OCI-LY7 (cell line): Measurements from ENCODE around the gene LDHD. TPM values are rescaled to one million over a fixed set of nuclear protein-coding genes. Genes with fewer than 3 reads are reported as not detected.

Experiments
- BruUV-seq: library from RNA; stranded (reverse); fragments of 400-500 nt; replicated peaks from 2 replicates; lab custom pipeline; 2021; lab: Mats Ljungman, UMichigan
- CTCF ChIA-PET: fragments of 300-600 bp; sonication (Branson Sonifier 250); formaldehyde crosslinking; loops from one replicate; lab custom pipeline; 2022; ENCODE audit warnings: antibody characterized with exemption; ENCODE audit not compliant: unreplicated experiment; lab: Charles Lee
- POLR2A ChIA-PET: fragments of 300-600 bp; sonication (Branson Sonifier 250); formaldehyde crosslinking; loops from one replicate; lab custom pipeline; 2022; ENCODE audit warnings: antibody characterized with exemption; lab: Charles Lee
- DNase-seq: peaks from one replicate; pipeline ENCODE4 v3.0.0-alpha.2; 2015; ENCODE audit warnings: low spot score
- H2AFZ ChIP-seq: fragments of 200-600 bp; sonication (generic), shearing (Covaris generic); 2 replicates; pipeline ENCODE4 v1.6.1; 2014; ENCODE audit warnings: mild to moderate bottlenecking, antibody characterized with exemption, low read length, moderate library complexity
- H3K27ac ChIP-seq: fragments of 200-600 bp; sonication (generic); 2 replicates; pipeline ENCODE4 v1.5.1; 2014; ENCODE audit warnings: mixed run types, low read depth, mild to moderate bottlenecking, moderate library complexity, low read length, inconsistent platforms; ENCODE audit not compliant: poor library complexity, severe bottlenecking
- H3K36me3 ChIP-seq: fragments of 200-600 bp; sonication (generic); 2 replicates; pipeline ENCODE4 v1.6.1; 2014; ENCODE audit warnings: mild to moderate bottlenecking, antibody characterized with exemption, low read length, moderate library complexity, mixed read lengths; ENCODE audit not compliant: insufficient read depth
- H3K4me1 ChIP-seq: fragments of 200-600 bp; sonication (generic); 2 replicates; pipeline ENCODE4 v1.5.1; 2014; ENCODE audit warnings: mild to moderate bottlenecking, low read length; ENCODE audit not compliant: insufficient read depth, poor library complexity, severe bottlenecking
- H3K4me2 ChIP-seq: fragments of 200-600 bp; sonication (generic); 2 replicates; pipeline ENCODE4 v1.6.1; 2014; ENCODE audit warnings: mild to moderate bottlenecking, low read length
- H3K4me3 ChIP-seq: fragments of 200-600 bp; sonication (generic); 2 replicates; pipeline ENCODE4 v1.5.1; 2014; ENCODE audit warnings: mild to moderate bottlenecking, low read depth, low read length; ENCODE audit not compliant: poor library complexity, severe bottlenecking
- H3K79me2 ChIP-seq: fragments of 200-600 bp; sonication (generic); 2 replicates; pipeline ENCODE4 v1.6.1; 2016; ENCODE audit warnings: low read depth, mild to moderate bottlenecking, low read length, moderate library complexity, mixed read lengths; ENCODE audit not compliant: insufficient read depth
- H3K9me2 ChIP-seq: fragments of 200-600 bp; sonication (generic); 2 replicates; pipeline ENCODE4 v1.6.1; 2016; ENCODE audit warnings: mild to moderate bottlenecking, low read length, mixed read lengths; ENCODE audit not compliant: insufficient read depth
- H3K9me3 ChIP-seq: fragments of 200-600 bp; sonication (generic); 2 replicates; pipeline ENCODE4 v1.6.1; 2014; ENCODE audit warnings: mild to moderate bottlenecking, mixed run types, low read length, mixed read lengths
- H4K20me1 ChIP-seq: fragments of 200-600 bp; sonication (generic); 2 replicates; pipeline ENCODE4 v1.6.1; 2014; ENCODE audit warnings: mild to moderate bottlenecking, antibody characterized with exemption, low read length, moderate library complexity, mixed read lengths; ENCODE audit not compliant: insufficient read depth
- CTCF ChIP-seq: fragments of 200-600 bp; sonication (generic); conservative IDR thresholded peaks from 2 replicates; pipeline ENCODE4 v1.5.1; 2014; ENCODE audit warnings: mild to moderate bottlenecking, antibody characterized with exemption, low read length, moderate library complexity, mixed read lengths
- EZH2phosphoT487 ChIP-seq: fragments of 200-600 bp; sonication (generic); IDR thresholded peaks from 2 replicates; pipeline ENCODE4 v1.6.1; 2018; ENCODE audit warnings: low read depth, borderline replicate concordance, mild to moderate bottlenecking, mixed run types, antibody characterized with exemption, low read length, moderate library complexity, mixed read lengths
- intact Hi-C: fragments of 100-400 bp; cut with micrococcal nuclease; formaldehyde crosslinking; loops from one replicate; pipeline ENCODE4 v1.10.0; 2022; ENCODE audit not compliant: unreplicated experiment
- total RNA-seq, 2 experiments: library from RNA; depleted of rRNA in 1 of 2; stranded (reverse); fragments of >200 nt in 1 of 2; shearing (Covaris generic) in 1 of 2; gene quantifications; 2 replicates each; pipeline ENCODE4 v1.2.3, GENCODE V29; 2014 to 2022

Gene LDHD
- total RNA-seq, 2 experiments from 2014 or later: 0.09 to 0.48 TPM

GRCh38 chr16:75078886-75079285, 37.7 kb downstream of the LDHD start:
- Histone ChIP-seq H2AFZ (no peak overlapping the region), H3K36me3 (no peaks in the 10 kb centered on the region), H3K79me2 (peaks cover 4% of the 10 kb centered on the region; the same call in 1 of the 2 replicates), H4K20me1 (0 out of 2 replicates have a peak, but pooled peaks cover 10% of the 10 kb centered on the region), H3K27ac (no peak overlapping the region), H3K4me2 (no peak overlapping the region), H3K9me3 (no peaks in the 10 kb centered on the region), H3K4me3 (no peak overlapping the region), H3K4me1 (peaks cover 41% of the 10 kb centered on the region), H3K9me2 (no peaks in the 10 kb centered on the region)
- TF ChIP-seq EZH2phosphoT487 (no peak), CTCF (no peak)
- no peak for DNase-seq
- ChIA-PET CTCF (no interaction called here), POLR2A (no interaction called here)
- no TSS peak for BruUV-seq
- intact Hi-C loops: no loop called here

GRCh38 chr16:75075688-75076268, 40.8 kb downstream of the LDHD start:
- Histone ChIP-seq H3K9me3 (no peaks in the 10 kb centered on the region), H2AFZ (peak overlapping the region; percentile 62; the same call in 1 of the 2 replicates), H3K79me2 (peaks cover 4% of the 10 kb centered on the region; the same call in 1 of the 2 replicates), H3K4me2 (peak overlapping the region; percentile 79), H3K4me3 (peak overlapping the region; percentile 54), H4K20me1 (no peaks in the 10 kb centered on the region), H3K9me2 (no peaks in the 10 kb centered on the region), H3K36me3 (no peaks in the 10 kb centered on the region), H3K4me1 (peaks cover 30% of the 10 kb centered on the region), H3K27ac (peak overlapping the region; percentile 86)
- no peak for TF ChIP-seq CTCF
- TF ChIP-seq EZH2phosphoT487: no peak
- intact Hi-C loops: loop anchor here (1.0 kb wide), 2 partner anchors 36 to 76 kb away; partner anchors contain the start of gene ZNRF1
- no TSS peak for BruUV-seq
- POLR2A ChIA-PET: interaction anchor here (0.7 to 1.5 kb wide), 4 partner anchors 13 to 43 kb away, joined by 3 to 5 read pairs (median 4); no protein-coding TSS in a partner anchor
- CTCF ChIA-PET: no interaction called here
- DNase-seq: peak; percentile 36
